K562 (cell line): Measurements from ENCODE around the gene SLC25A5. TPM values are rescaled to one million over a fixed set of nuclear protein-coding genes. Genes with fewer than 3 reads are reported as not detected.

Experiments
- ATAC-seq: fragments of 200-7000 bp; cut with Tn5 transposase; 3 replicates; pipeline ENCODE4 v1.9.1; 2020; ENCODE audit warnings: moderate library complexity
- BruUV-seq: library from RNA; stranded (reverse); fragments of 400-500 nt; replicated peaks from 2 replicates; lab custom pipeline; 2021; lab: Mats Ljungman, UMichigan
- CTCF ChIA-PET: fragments of 300-600 bp; formaldehyde crosslinking; extraction: SDS; loops from one replicate; lab custom pipeline; 2021; ENCODE audit warnings: low intra/inter-chr PET ratio; lab: Yijun Ruan, JAX
- POLR2A ChIA-PET: fragments of 300-600, 350-650 bp; sonication (Branson Sonifier 250); formaldehyde crosslinking; extraction: SDS; loops from one replicate; lab custom pipeline; 2021; ENCODE audit warnings: antibody characterized with exemption, inconsistent platforms; lab: Yijun Ruan, JAX
- DNase-seq, 4 experiments: peaks; one replicate each; pipeline versions ENCODE4 v3.0.0 to v3.0.0-alpha.2; 2011 to 2018; ENCODE audit warnings: low spot score in 3 of 4, mixed read lengths in 3 of 4; ENCODE audit errors: extremely low read depth in 1 of 4
- FAIRE-seq: peaks from 2 replicates; lab custom pipeline; 2011; peaks lifted over from hg19 to GRCh38; lab: Jason Lieb, UNC
- H2AFZ ChIP-seq: 2 replicates; pipeline ENCODE4 v1.6.0; 2011; ENCODE audit warnings: low read depth, low read length, control low read depth, inconsistent platforms
- H3K27ac ChIP-seq: fragments of 200-600 bp; 3 replicates; pipeline ENCODE4 v1.8.0; 2011; ENCODE audit warnings: low read depth, mild to moderate bottlenecking, control low read depth, inconsistent platforms, low read length, moderate library complexity, mixed read lengths; ENCODE audit errors: extremely low read depth
- H3K27me3 ChIP-seq, 2 experiments: fragments of 300-600 bp in 1 of 2; 2 replicates in 1 of 2; 3 replicates in 1 of 2; pipeline versions ENCODE4 v1.6.0 to v1.8.0; 2011; ENCODE audit warnings: inconsistent platforms in 2 of 2, low read length in 2 of 2, mild to moderate bottlenecking in 1 of 2, mixed read lengths in 1 of 2, moderate library complexity in 1 of 2; ENCODE audit not compliant: control insufficient read depth in 2 of 2, insufficient read depth in 2 of 2
- H3K36me3 ChIP-seq: fragments of 300-600 bp; 3 replicates; pipeline ENCODE4 v1.8.0; 2011; ENCODE audit warnings: mild to moderate bottlenecking, low read length, inconsistent platforms; ENCODE audit not compliant: control insufficient read depth, insufficient read depth
- H3K4me1 ChIP-seq, 2 experiments: fragments of 200-600 bp in 1 of 2; replicated peaks in 1 of 2; 2 replicates in 1 of 2; 3 replicates in 1 of 2; pipeline versions ENCODE4 v1.5.1 to v1.8.0; 2011; ENCODE audit warnings: inconsistent platforms in 2 of 2, low read length in 2 of 2, mild to moderate bottlenecking in 1 of 2, mixed read lengths in 1 of 2, moderate library complexity in 1 of 2; ENCODE audit not compliant: control insufficient read depth in 2 of 2, insufficient read depth in 2 of 2
- H3K4me2 ChIP-seq: 2 replicates; pipeline ENCODE4 v1.6.1; 2011; ENCODE audit warnings: low read length, control low read depth, inconsistent platforms, mixed read lengths; ENCODE audit not compliant: insufficient read depth
- H3K4me3 ChIP-seq: fragments of 200-600 bp; sonication (generic), shearing (Covaris generic); 2 replicates; pipeline ENCODE4 v1.5.1; 2016; ENCODE audit warnings: control low read depth, inconsistent platforms
- H3K79me2 ChIP-seq: fragments of 200-600 bp; 3 replicates; pipeline ENCODE4 v1.8.0; 2011; ENCODE audit warnings: low read length, inconsistent platforms; ENCODE audit not compliant: control insufficient read depth, insufficient read depth
- H3K9ac ChIP-seq, 2 experiments: 2 replicates each; pipeline versions ENCODE4 v1.6.0 to v1.6.1; 2011; ENCODE audit warnings: low read depth in 2 of 2, low read length in 2 of 2, control low read depth in 1 of 2, inconsistent platforms in 1 of 2, mild to moderate bottlenecking in 1 of 2, mixed read lengths in 1 of 2; ENCODE audit not compliant: insufficient read depth in 1 of 2
- H3K9me1 ChIP-seq: one replicate; pipeline ENCODE4 v1.6.0; 2011; ENCODE audit warnings: inconsistent platforms, mild to moderate bottlenecking, low read length, moderate library complexity; ENCODE audit not compliant: control insufficient read depth, insufficient read depth
- H3K9me3 ChIP-seq: replicated peaks from 2 replicates; pipeline ENCODE4 v1.5.1; 2011; ENCODE audit warnings: low read depth, low read length, inconsistent platforms; ENCODE audit not compliant: control insufficient read depth, insufficient read depth
- H4K20me1 ChIP-seq: replicated peaks from 2 replicates; pipeline ENCODE4 v1.6.1; 2011; ENCODE audit warnings: low read length, inconsistent platforms, mixed read lengths; ENCODE audit not compliant: control insufficient read depth, insufficient read depth
- BCOR ChIP-seq: fragments of 450-650 bp; IDR thresholded peaks from 2 replicates; pipeline ENCODE4 v1.6.1; 2016
- GTF2F1 ChIP-seq: IDR thresholded peaks from 2 replicates; pipeline ENCODE4 v1.6.1; 2011; ENCODE audit warnings: low read depth, low read length, improper control_type of control experiment
- HSF4 ChIP-seq: fragments of 250-450 bp; sonication (Bioruptor Pico); IDR thresholded peaks from 2 replicates; pipeline ENCODE4 v2.1.2; 2022; ENCODE audit warnings: mild to moderate bottlenecking, moderate library complexity, borderline replicate concordance
- KDM1A ChIP-seq, 2 experiments: fragments of 450-650 bp; IDR thresholded peaks; 2 replicates each; pipeline ENCODE4 v1.6.1; 2016; ENCODE audit warnings: mild to moderate bottlenecking in 2 of 2
- PHB ChIP-seq: fragments of 250-450 bp; sonication (Bioruptor Pico); IDR thresholded peaks from 2 replicates; pipeline ENCODE4 v1.5.0; 2021
- RCOR1 ChIP-seq, 2 experiments: IDR thresholded peaks; 2 replicates each; pipeline ENCODE4 v1.6.1; 2012; ENCODE audit warnings: low read depth in 2 of 2, low read length in 2 of 2, borderline replicate concordance in 1 of 2, improper control_type of control experiment in 1 of 2
- SMARCE1 ChIP-seq: fragments of 450-650 bp; IDR thresholded peaks from 2 replicates; pipeline ENCODE4 v1.7.1; 2016; ENCODE audit warnings: mild to moderate bottlenecking
- TRIM24 ChIP-seq, 2 experiments: fragments of 450-650 bp; IDR thresholded peaks; 2 replicates each; pipeline ENCODE4 v1.6.1; 2016
- ZBTB1 ChIP-seq: sonication (generic); formaldehyde crosslinking; IDR thresholded peaks from 2 replicates; pipeline ENCODE4 v1.8.1; 2023; ENCODE audit warnings: missing genetic modification reagents, low read depth, mild to moderate bottlenecking, borderline replicate concordance
- WGBS: fragments of 100-300 bp; shearing (Covaris generic); methylation state at CpG from one replicate; pipeline ENCODE4 v1.1.6; 2016; ENCODE audit warnings: low coverage, mixed read lengths; ENCODE audit not compliant: insufficient coverage; ENCODE audit errors: missing lambda C conversion rate; 5-methylcytosine and 5-hydroxymethylcytosine counted together
- in situ Hi-C: fragments of 300-500 bp; cut with MboI; formaldehyde crosslinking; loops from 4 replicates; pipeline ENCODE4 v1.15.0; 2018; ENCODE audit warnings: inconsistent platforms, mixed read lengths
- intact Hi-C: fragments of 100-400 bp; cut with micrococcal nuclease; formaldehyde crosslinking; loops from 2 replicates; pipeline ENCODE4 v1.14.2; 2022
- polyA plus RNA-seq, 8 experiments: library from polyadenylated mRNA; depleted of rRNA in 4 of 8; stranded (reverse) in 5 of 8; unstranded in 3 of 8; fragments of >200 nt; fragmentation: Nextera tagmentation in 2 of 8; fragmentation: Illumina TruSeq in 1 of 8; extraction: Ambion mirVana in 2 of 8; extraction: Trizol in 1 of 8; gene quantifications; 2 replicates each; pipeline versions ENCODE4 v1.2.1 to v1.2.3, GENCODE V29; 2011 to 2014; ENCODE audit warnings: inconsistent platforms in 1 of 8, missing spikeins in 1 of 8
- total RNA-seq, 7 experiments: library from RNA; depleted of rRNA in 6 of 7; stranded (reverse); fragments of >200 nt in 6 of 7; fragmentation: Illumina TruSeq in 2 of 7; extraction: Trizol in 2 of 7; gene quantifications; 2 replicates each; pipeline versions ENCODE4 v1.2.1 to v1.2.3, GENCODE V29; 2011 to 2021; ENCODE audit warnings: low replicate concordance in 1 of 7

The SLC25A5 gene
- total and polyA plus RNA-seq, 9 of the 15 experiments (the other 6 are each of a cell fraction or from before 2014, with no cell fraction given): 470 to 5,247 (median 596) TPM

- Histone ChIP-seq H4K20me1 (no peaks in the 10 kb centered on the region), H3K27me3 (no peaks in the 10 kb centered on the region), H2AFZ (peak overlapping the region; percentile 85), H3K4me1 (peaks cover 6 to 9% of the 10 kb centered on the region in 2 experiments; a peak in 3 of 5 replicates), H3K4me3 (no peak overlapping the region; the same call in 1 of the 2 replicates), H3K79me2 (no peaks in the 10 kb centered on the region), H3K9ac (peak overlapping the region in 1 of 2 experiments; percentile 43; a peak in 2 of 4 replicates), H3K9me3 (no peaks in the 10 kb centered on the region), H3K36me3 (no peaks in the 10 kb centered on the region), H3K27ac (no peak overlapping the region; the same call in 2 of the 3 replicates), H3K9me1 (no peaks in the 10 kb centered on the region), H3K4me2 (peak overlapping the region; percentile 72)
- ATAC-seq (no peak), DNase-seq (no peak), FAIRE-seq (no peak)
- ChIA-PET POLR2A (interaction anchor here (0.8 to 2.2 kb wide), 3 partner anchors 10 to 12 kb away, joined by 3 to 9 read pairs (median 3); no protein-coding TSS in a partner anchor), CTCF (no interaction called here)
- in situ Hi-C loops (no loop called here), intact Hi-C loops (no loop called here)
- no TSS peak for BruUV-seq
- WGBS: 83% methylated on average over 7 of the region's 10 CpGs
- TF ChIP-seq KDM1A (IDR thresholded peaks at IDR 0.05) (peak in 1 of 2 experiments; percentile 28; a peak in 1 of 4 replicates), PHB (CRISPR knock-in tag) (no peak), HSF4 (CRISPR knock-in tag) (no peak), GTF2F1 (no peak), BCOR (peak; percentile 6; the same call in 1 of the 2 replicates), TRIM24 (IDR thresholded peaks at IDR 0.05) (no peak), RCOR1 (IDR thresholded peaks at IDR 0.05; ENCODE audit: borderline replicate concordance in 1 of 2, low read depth in 2 of 2, low read length in 2 of 2) (peak in 1 of 2 experiments; percentile 27; a peak in 1 of 4 replicates), ZBTB1 (CRISPR knock-in tag) (no peak), SMARCE1 (no peak)
Observed at GRCh38 chrX:119482041-119482440, 13.8 kb downstream of the SLC25A5 start.
